CD4-positive, alpha-beta T cell (primary cell): ENCODE results near the gene CD300H. TPM values are rescaled to one million over a fixed set of nuclear protein-coding genes. Genes with fewer than 3 reads are reported as not detected.

ENCODE experiments used
- ATAC-seq: fragments of 200-7000 bp; cut with Tn5 transposase; one replicate; pipeline ENCODE4 v1.10.0; 2022; ENCODE audit warnings: mild to moderate bottlenecking; ENCODE audit not compliant: poor library complexity
- CTCF ChIA-PET: fragments of 350-600 bp; sonication (Branson Sonifier 250); formaldehyde crosslinking; loops from one replicate; lab custom pipeline; 2021; ENCODE audit warnings: antibody characterized with exemption, inconsistent platforms; lab: Charles Lee
- POLR2A ChIA-PET: fragments of 350-600 bp; sonication (Branson Sonifier 250); formaldehyde crosslinking; loops from one replicate; lab custom pipeline; 2021; ENCODE audit warnings: antibody characterized with exemption, inconsistent platforms; lab: Charles Lee
- DNase-seq, 14 experiments: peaks; one replicate each; pipeline ENCODE4 v3.0.0-alpha.2; 2013 to 2020; ENCODE audit warnings: mixed read lengths in 2 of 14
- H3K27ac ChIP-seq, 2 donors: one replicate each; pipeline versions ENCODE4 v1.5.1 to v1.7.0; 2013; ENCODE audit warnings: low read length in 2 of 2, low read depth in 1 of 2, mild to moderate bottlenecking in 1 of 2
- H3K27me3 ChIP-seq, 2 experiments: 1 replicate in 1 of 2; 2 replicates in 1 of 2; pipeline versions ENCODE4 v1.6.1 to v1.7.0; 2013; ENCODE audit warnings: low read length in 2 of 2, control low read depth in 1 of 2, mild to moderate bottlenecking in 1 of 2, moderate library complexity in 1 of 2; ENCODE audit not compliant: insufficient read depth in 2 of 2, control insufficient read depth in 1 of 2
- H3K36me3 ChIP-seq: one replicate; pipeline ENCODE4 v1.6.1; 2013; ENCODE audit warnings: low read length, control low read depth; ENCODE audit not compliant: insufficient read depth
- H3K4me1 ChIP-seq: one replicate; pipeline ENCODE4 v1.6.1; 2013; ENCODE audit warnings: low read length, control low read depth; ENCODE audit not compliant: insufficient read depth
- H3K4me3 ChIP-seq: one replicate; pipeline ENCODE4 v1.5.1; 2013; ENCODE audit warnings: mild to moderate bottlenecking, low read length, moderate library complexity
- H3K9me3 ChIP-seq, 2 experiments: 1 replicate in 1 of 2; 2 replicates in 1 of 2; pipeline versions ENCODE4 v1.6.1 to v1.7.0; 2013; ENCODE audit warnings: low read length in 2 of 2, mild to moderate bottlenecking in 2 of 2, control low read depth in 1 of 2, moderate library complexity in 1 of 2; ENCODE audit not compliant: control insufficient read depth in 1 of 2, insufficient read depth in 1 of 2
- H3K27ac Mint-ChIP-seq: one replicate; pipeline ENCODE4 v1.8.0; 2020; ENCODE audit warnings: mixed read lengths
- H3K27me3 Mint-ChIP-seq: one replicate; pipeline ENCODE4 v1.8.0; 2021; ENCODE audit warnings: mixed read lengths
- H3K36me3 Mint-ChIP-seq: one replicate; pipeline ENCODE4 v1.8.0; 2021; ENCODE audit warnings: low read depth, mixed read lengths
- H3K4me1 Mint-ChIP-seq: one replicate; pipeline ENCODE4 v1.8.0; 2021; ENCODE audit warnings: low read depth, mixed read lengths
- H3K4me3 Mint-ChIP-seq: one replicate; pipeline ENCODE4 v1.8.0; 2020; ENCODE audit warnings: mild to moderate bottlenecking, mixed read lengths
- H3K9me3 Mint-ChIP-seq: one replicate; pipeline ENCODE4 v1.8.0; 2020; ENCODE audit warnings: mixed read lengths
- CTCF ChIP-seq: fragments of 200-600 bp; IDR thresholded peaks from one replicate; pipeline ENCODE4 v1.8.0; 2022; ENCODE audit warnings: antibody characterized with exemption, mild to moderate bottlenecking
- intact Hi-C, 2 experiments: fragments of 100-400 bp; cut with DNase I in 1 of 2; cut with micrococcal nuclease in 1 of 2; formaldehyde crosslinking; loops; one replicate each; pipeline versions ENCODE4 v1.15.1 to v1.9.0; 2023 to 2025; cut with DNase I, micrococcal nuclease
- total RNA-seq, 174 experiments: library from RNA in 2 of 174; stranded (reverse) in 2 of 174; gene quantifications; one replicate each; pipeline ENCODE4 v1.2.3 and lab custom pipeline; 2021 to 2026

Gene CD300H
- total RNA-seq, 2 experiments from 2014 or later, result not detected

DNA sequence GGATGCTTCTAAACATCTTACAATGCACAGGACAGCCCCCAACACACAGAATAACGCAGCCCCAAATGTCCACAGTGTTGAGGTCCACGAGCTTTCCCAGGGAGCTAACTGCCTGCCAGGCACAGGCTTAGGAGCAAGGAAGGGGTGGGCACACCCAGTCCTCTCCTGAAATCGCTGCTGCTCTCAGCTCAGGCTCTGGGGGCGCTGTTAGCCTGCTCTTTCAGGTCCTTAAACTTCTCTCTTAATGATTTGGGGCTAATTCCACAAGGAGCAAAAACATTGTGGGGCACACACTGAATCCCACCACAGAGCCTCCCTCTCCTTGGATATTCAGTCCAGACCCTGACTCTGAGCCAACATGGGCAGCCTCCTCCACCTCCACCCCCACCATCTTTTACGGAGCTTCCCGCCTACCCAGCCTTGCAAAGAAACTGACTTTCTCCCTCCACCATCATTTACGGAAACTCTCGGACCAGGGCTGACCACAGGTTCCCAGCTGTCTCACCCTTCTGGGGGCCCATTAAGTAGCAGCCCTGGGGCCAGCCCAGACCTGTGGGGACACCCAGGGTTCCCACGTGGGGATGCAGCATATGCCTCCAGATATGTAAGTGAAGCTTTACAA is 1.1 kb downstream of the CD300H start:
- no peak overlapping the region for H3K4me3 Mint-ChIP-seq
- Histone ChIP-seq H3K4me3 (no peak overlapping the region), H3K27me3 (peaks cover 8 to 14% of the 10 kb centered on the region in 2 experiments), H3K27ac (no peak overlapping the region), H3K36me3 (no peaks in the 10 kb centered on the region), H3K4me1 (peaks cover 11% of the 10 kb centered on the region), H3K9me3 (no peaks in the 10 kb centered on the region)
- no peak overlapping the region for H3K27ac Mint-ChIP-seq
- ChIA-PET POLR2A (no interaction called here), CTCF (interaction anchor here (0.5 to 1.8 kb wide), 2 partner anchors 9 to 196 kb away, joined by 5 to 10 read pairs; no protein-coding TSS in a partner anchor)
- intact Hi-C loops, result no loop called here
- peaks cover 33% of the 10 kb centered on the region for H3K27me3 Mint-ChIP-seq
- peaks cover 8% of the 10 kb centered on the region for H3K4me1 Mint-ChIP-seq
- TF ChIP-seq CTCF, result peak; percentile 60
- peak; percentile 39 for ATAC-seq
- DNase-seq, result peak in 8 of 14 experiments; percentile 3 to 56 (median 22)
- no peaks in the 10 kb centered on the region for H3K36me3 Mint-ChIP-seq
- H3K9me3 Mint-ChIP-seq, result no peaks in the 10 kb centered on the region

DNA sequence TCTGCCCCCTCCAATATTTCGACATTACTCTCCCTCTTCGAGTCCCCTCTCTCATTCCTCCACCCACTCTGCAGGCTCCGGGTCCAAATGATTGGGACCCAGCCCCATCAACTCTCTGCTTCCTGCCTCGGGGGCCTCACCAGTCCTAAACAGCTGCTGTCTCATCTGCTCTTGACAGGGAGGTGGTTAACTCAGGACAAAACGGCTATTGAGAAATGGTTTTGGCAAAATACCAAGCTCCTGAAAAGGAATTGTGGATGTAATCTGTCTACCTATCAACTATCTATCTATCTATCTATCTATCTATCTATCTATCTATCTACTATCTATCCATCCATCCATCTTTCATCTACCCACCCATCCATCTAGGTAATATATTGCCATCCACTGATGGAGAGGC is 2.2 kb downstream of the CD300H start:
- peaks cover 26% of the 10 kb centered on the region for H3K27me3 Mint-ChIP-seq
- ChIA-PET CTCF (interaction anchor here (1.8 kb wide), 1 partner anchor 10 kb away, joined by 10 read pairs; no protein-coding TSS in a partner anchor), POLR2A (no interaction called here)
- H3K36me3 Mint-ChIP-seq, result no peaks in the 10 kb centered on the region
- no peak for TF ChIP-seq CTCF
- H3K4me1 Mint-ChIP-seq, result peaks cover 16% of the 10 kb centered on the region
- no peaks in the 10 kb centered on the region for H3K9me3 ChIP-seq
- H3K27ac Mint-ChIP-seq, result no peak overlapping the region
- H3K4me3 Mint-ChIP-seq, result no peak overlapping the region
- DNase-seq (no peak), ATAC-seq (no peak)
- H3K9me3 Mint-ChIP-seq, result no peaks in the 10 kb centered on the region
- H3K36me3 ChIP-seq, result no peaks in the 10 kb centered on the region
- no peak overlapping the region for H3K4me3 ChIP-seq
- peaks cover 8 to 14% of the 10 kb centered on the region in 2 experiments for H3K27me3 ChIP-seq
- H3K4me1 ChIP-seq, result peaks cover 11% of the 10 kb centered on the region
- intact Hi-C loops, result no loop called here
- H3K27ac ChIP-seq, result no peak overlapping the region

GRCh38 chr17:74563358-74563757 is 4.0 kb downstream of the CD300H start:
- CTCF ChIA-PET, result no interaction called here
- Mint-ChIP-seq H3K4me3 (no peak overlapping the region), H3K27me3 (peaks cover 18% of the 10 kb centered on the region), H3K27ac (no peak overlapping the region), H3K36me3 (no peaks in the 10 kb centered on the region), H3K9me3 (peaks cover 3% of the 10 kb centered on the region), H3K4me1 (peaks cover 32% of the 10 kb centered on the region)
- no peak for ATAC-seq
- H3K36me3 ChIP-seq, result no peaks in the 10 kb centered on the region
- intact Hi-C loops, result no loop called here
- peaks cover 8% of the 10 kb centered on the region for H3K4me1 ChIP-seq
- DNase-seq, result no peak
- no peak overlapping the region for H3K27ac ChIP-seq
- POLR2A ChIA-PET, result no interaction called here
- H3K9me3 ChIP-seq, result no peaks in the 10 kb centered on the region
- no peak for TF ChIP-seq CTCF
- peaks cover 0 to 6% of the 10 kb centered on the region in 2 experiments for H3K27me3 ChIP-seq
- H3K4me3 ChIP-seq, result no peak overlapping the region
